SK-N-SH (cell line): Measurements from ENCODE around the gene KCNAB3. TPM values are rescaled to one million over a fixed set of nuclear protein-coding genes. Genes with fewer than 3 reads are reported as not detected.

Source experiments
- CTCF ChIA-PET: fragments of 300-600, 350-600 bp; formaldehyde crosslinking; extraction: SDS; loops from one replicate; lab custom pipeline; 2021; lab: Yijun Ruan, JAX
- POLR2A ChIA-PET: fragments of 350-600 bp; sonication (Branson Sonifier 250); formaldehyde crosslinking; extraction: SDS; loops from one replicate; lab custom pipeline; 2020; ENCODE audit warnings: antibody characterized with exemption, inconsistent platforms; lab: Yijun Ruan, JAX
- DNase-seq: peaks from one replicate; pipeline ENCODE4 v3.0.0; 2012
- H2AFZ ChIP-seq: fragments of 200-600 bp; sonication (generic); 2 replicates; pipeline ENCODE4 v1.8.1; 2016; ENCODE audit warnings: antibody characterized with exemption, mild to moderate bottlenecking, low read depth
- H3F3A ChIP-seq: fragments of 200-600 bp; sonication (generic); replicated peaks from 2 replicates; pipeline ENCODE3; 2016; ENCODE audit warnings: antibody characterized with exemption, mild to moderate bottlenecking; ENCODE audit not compliant: insufficient read depth
- H3K27ac ChIP-seq, 2 experiments: fragments of 200-500 bp in 1 of 2; fragments of 200-600 bp in 1 of 2; sonication (Bioruptor generic) in 1 of 2; sonication (generic), shearing (Covaris generic) in 1 of 2; 2 replicates each; pipeline versions ENCODE4 v1.5.1 to v1.6.1; 2014 to 2016; ENCODE audit warnings: low read depth in 2 of 2, inconsistent platforms in 1 of 2, low read length in 1 of 2, mild to moderate bottlenecking in 1 of 2, mixed read lengths in 1 of 2
- H3K27me3 ChIP-seq: fragments of 200-600 bp; sonication (generic), shearing (Covaris generic); 2 replicates; pipeline ENCODE4 v1.6.1; 2016; ENCODE audit warnings: mixed run types; ENCODE audit not compliant: insufficient read depth
- H3K36me3 ChIP-seq, 2 experiments: fragments of 200-500 bp in 1 of 2; fragments of 200-600 bp in 1 of 2; sonication (Bioruptor generic) in 1 of 2; sonication (generic) in 1 of 2; replicated peaks in 1 of 2; 2 replicates each; pipeline versions ENCODE3 to v1.5.1; 2014 to 2016; ENCODE audit warnings: low read length in 1 of 2, mild to moderate bottlenecking in 1 of 2; ENCODE audit not compliant: insufficient read depth in 2 of 2, control insufficient read depth in 1 of 2
- H3K4me1 ChIP-seq, 2 experiments: fragments of 200-500 bp in 1 of 2; fragments of 200-600 bp in 1 of 2; sonication (Bioruptor generic) in 1 of 2; sonication (generic), shearing (Covaris generic) in 1 of 2; 2 replicates each; pipeline versions ENCODE4 v1.5.1 to v1.6.1; 2014 to 2016; ENCODE audit warnings: low read depth in 1 of 2, low read length in 1 of 2, mixed run types in 1 of 2; ENCODE audit not compliant: insufficient read depth in 2 of 2, control insufficient read depth in 1 of 2
- H3K4me2 ChIP-seq: fragments of 200-600 bp; sonication (generic), shearing (Covaris generic); 2 replicates; pipeline ENCODE4 v1.6.1; 2017; ENCODE audit warnings: mixed run types
- H3K4me3 ChIP-seq, 2 experiments: fragments of 200-500 bp in 1 of 2; fragments of 200-600 bp in 1 of 2; sonication (Bioruptor generic) in 1 of 2; sonication (generic), shearing (Covaris generic) in 1 of 2; 2 replicates each; pipeline versions ENCODE4 v1.5.1 to v1.8.1; 2014 to 2016; ENCODE audit warnings: low read depth in 2 of 2, inconsistent platforms in 1 of 2, low read length in 1 of 2, mild to moderate bottlenecking in 1 of 2, mixed read lengths in 1 of 2, moderate library complexity in 1 of 2
- H3K79me2 ChIP-seq: fragments of 200-600 bp; sonication (generic); 2 replicates; pipeline ENCODE4 v1.8.1; 2017; ENCODE audit warnings: mild to moderate bottlenecking; ENCODE audit not compliant: insufficient read depth
- H3K9ac ChIP-seq: fragments of 200-600 bp; sonication (generic); 2 replicates; pipeline ENCODE4 v1.6.1; 2017; ENCODE audit warnings: mixed run types
- H3K9me2 ChIP-seq: fragments of 200-600 bp; sonication (generic); 2 replicates; pipeline ENCODE4 v1.6.1; 2017; ENCODE audit warnings: mixed run types
- H3K9me3 ChIP-seq: fragments of 200-600 bp; sonication (generic); 2 replicates; pipeline ENCODE4 v1.6.1; 2017; ENCODE audit warnings: mixed run types, mild to moderate bottlenecking, moderate library complexity
- H4K20me1 ChIP-seq: fragments of 200-600 bp; sonication (generic); 2 replicates; pipeline ENCODE4 v1.6.1; 2017; ENCODE audit warnings: mild to moderate bottlenecking, mixed run types; ENCODE audit not compliant: insufficient read depth
- CHD2 ChIP-seq: fragments of 150-350 bp; IDR thresholded peaks from 2 replicates; pipeline ENCODE4 v1.6.1; 2018; ENCODE audit warnings: low read length; ENCODE audit not compliant: partially characterized antibody
- ELF1 ChIP-seq: IDR thresholded peaks from 2 replicates; pipeline ENCODE4 v1.4.0; 2012
- EZH2phosphoT487 ChIP-seq: fragments of 200-600 bp; sonication (generic); IDR thresholded peaks from 2 replicates; pipeline ENCODE4 v1.6.1; 2017; ENCODE audit warnings: low read depth, mixed run types, mild to moderate bottlenecking, antibody characterized with exemption, moderate library complexity, borderline replicate concordance
- FOXJ3 ChIP-seq: sonication (generic); formaldehyde crosslinking; IDR thresholded peaks from 2 replicates; pipeline ENCODE4 v1.5.1; 2020; ENCODE audit warnings: mild to moderate bottlenecking, missing genetic modification reagents
- GATA2 ChIP-seq: sonication (generic); formaldehyde crosslinking; IDR thresholded peaks from 2 replicates; pipeline ENCODE4 v1.5.0; 2020; ENCODE audit warnings: mild to moderate bottlenecking, missing genetic modification reagents
- NRF1 ChIP-seq: IDR thresholded peaks from 2 replicates; pipeline ENCODE4 v1.6.1; 2012; ENCODE audit warnings: low read depth, mild to moderate bottlenecking, low read length
- POLR2AphosphoS5 ChIP-seq: IDR thresholded peaks from 2 replicates; pipeline ENCODE4 v1.6.1; 2012; ENCODE audit warnings: low read depth, low read length
- RAD21 ChIP-seq: IDR thresholded peaks from 2 replicates; pipeline ENCODE4 v1.6.1; 2012; ENCODE audit warnings: mild to moderate bottlenecking, low read length
- RCOR1 ChIP-seq: fragments of 150-350 bp; IDR thresholded peaks from 2 replicates; pipeline ENCODE4 v1.6.1; 2017; ENCODE audit warnings: antibody characterized with exemption, low read length
- REST ChIP-seq: IDR thresholded peaks from 2 replicates; pipeline ENCODE4 v1.6.1; 2012; ENCODE audit warnings: mild to moderate bottlenecking, low read depth, low read length, moderate library complexity
- SIN3A ChIP-seq: IDR thresholded peaks from 2 replicates; pipeline ENCODE4 v1.6.1; 2012; ENCODE audit warnings: low read depth, mild to moderate bottlenecking, low read length, moderate library complexity, borderline replicate concordance
- SMC3 ChIP-seq: IDR thresholded peaks from 2 replicates; pipeline ENCODE4 v1.6.1; 2012; ENCODE audit warnings: low read depth, low read length, improper control_type of control experiment
- TEAD4 ChIP-seq: IDR thresholded peaks from 2 replicates; pipeline ENCODE4 v1.4.0; 2012; ENCODE audit warnings: mild to moderate bottlenecking, borderline replicate concordance; ENCODE audit not compliant: insufficient read depth
- YY1 ChIP-seq: IDR thresholded peaks from 2 replicates; pipeline ENCODE4 v1.4.0; 2012; ENCODE audit warnings: low read depth, mild to moderate bottlenecking
- WGBS: methylation state at CpG from one replicate; pipeline ENCODE4 v1.1.6; 2017; ENCODE audit warnings: low lambda C conversion rate; 5-methylcytosine and 5-hydroxymethylcytosine counted together
- polyA plus RNA-seq, 3 experiments: library from polyadenylated mRNA; depleted of rRNA; stranded (reverse); fragments of >200 nt; gene quantifications; 2 replicates each; pipeline ENCODE4 v1.2.3, GENCODE V29; 2012
- TF ChIP-seq, protein P1 (sequence below): IDR thresholded peaks from 2 replicates; pipeline ENCODE4 v1.4.0; 2012; ENCODE audit warnings: low read depth

KCNAB3 gene
- polyA plus RNA-seq, 1 of the 3 experiments (the other 2 are of a cell fraction): 4.4 TPM

DNA sequence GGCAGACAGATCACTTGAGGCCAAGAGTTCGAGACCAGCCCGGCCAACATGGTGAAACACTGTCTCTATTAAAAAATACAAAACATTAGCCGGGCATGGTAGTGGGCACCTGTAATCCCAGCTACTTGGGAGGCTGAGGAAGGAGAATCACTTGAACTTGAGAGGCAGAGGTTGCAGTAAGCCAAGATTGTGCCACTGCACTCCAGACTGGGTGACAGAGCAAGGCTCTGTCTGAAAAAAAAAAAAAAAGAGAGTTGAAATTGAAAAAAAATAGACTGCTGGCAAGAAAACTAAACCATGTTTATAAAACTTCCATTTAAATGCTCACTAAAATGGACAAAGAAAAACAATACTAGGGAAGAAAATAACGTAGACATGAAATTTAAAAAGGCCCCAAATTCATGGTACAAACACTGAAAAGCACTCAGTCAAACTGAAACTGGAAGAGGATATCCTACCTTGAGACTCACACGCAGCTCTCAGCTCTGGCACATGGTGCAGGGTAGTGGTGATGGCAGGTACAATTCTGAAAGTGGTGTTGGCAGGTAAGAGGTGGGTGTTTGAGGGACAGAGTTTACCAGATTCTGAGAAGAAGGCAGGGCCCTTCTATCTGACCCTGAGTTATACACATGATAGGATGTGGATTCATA lies 21.6 kb upstream of the KCNAB3 start:
- no peak for TF ChIP-seq REST
- TF ChIP-seq EZH2phosphoT487: no peak
- no peak for TF ChIP-seq RCOR1
- no peak for TF ChIP-seq RAD21
- no peak for TF ChIP-seq CHD2
- TF ChIP-seq SIN3A: no peak
- TF ChIP-seq YY1: no peak
- no peak for TF ChIP-seq POLR2AphosphoS5
- no peak for TF ChIP-seq TEAD4
- TF ChIP-seq GATA2 (CRISPR knock-in tag): no peak
- TF ChIP-seq SMC3: no peak
- H3K27me3 ChIP-seq: no peaks in the 10 kb centered on the region
- WGBS: 84% methylated on average over 5 of the region's 5 CpGs
- no peak overlapping the region for H3K4me2 ChIP-seq
- H3K4me3 ChIP-seq: no peak overlapping the region
- no peaks in the 10 kb centered on the region for H3K4me1 ChIP-seq
- peaks cover 5% of the 10 kb centered on the region for H3F3A ChIP-seq
- no peaks in the 10 kb centered on the region for H4K20me1 ChIP-seq
- no peaks in the 10 kb centered on the region for H3K9me2 ChIP-seq
- H3K36me3 ChIP-seq: peaks cover 8 to 30% of the 10 kb centered on the region in 2 experiments
- CTCF ChIA-PET: interaction anchor here (1.0 to 2.0 kb wide), 4 partner anchors 10 to 90 kb away, joined by 3 to 6 read pairs (median 5); no protein-coding TSS in a partner anchor
- no peak overlapping the region for H2AFZ ChIP-seq
- H3K9ac ChIP-seq: no peak overlapping the region
- no peaks in the 10 kb centered on the region for H3K9me3 ChIP-seq
- H3K79me2 ChIP-seq: no peaks in the 10 kb centered on the region
- no peak overlapping the region for H3K27ac ChIP-seq
- POLR2A ChIA-PET: no interaction called here
- no peak for DNase-seq

- no peak overlapping the region for H3K4me2 ChIP-seq
- POLR2A ChIA-PET: no interaction called here
- H3K9ac ChIP-seq: no peak overlapping the region
- H4K20me1 ChIP-seq: no peaks in the 10 kb centered on the region
- no peak for DNase-seq
- no peaks in the 10 kb centered on the region for H3K27me3 ChIP-seq
- no peaks in the 10 kb centered on the region for H3K9me3 ChIP-seq
- H3K79me2 ChIP-seq: no peaks in the 10 kb centered on the region
- TF ChIP-seq NRF1 (no peak), FOXJ3 (no peak), ELF1 (no peak)
- TF ChIP-seq, protein P1, sequence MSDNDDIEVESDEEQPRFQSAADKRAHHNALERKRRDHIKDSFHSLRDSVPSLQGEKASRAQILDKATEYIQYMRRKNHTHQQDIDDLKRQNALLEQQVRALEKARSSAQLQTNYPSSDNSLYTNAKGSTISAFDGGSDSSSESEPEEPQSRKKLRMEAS: no peak
- no peaks in the 10 kb centered on the region for H3K9me2 ChIP-seq
- H3K4me1 ChIP-seq: no peaks in the 10 kb centered on the region
- no peaks in the 10 kb centered on the region for H3F3A ChIP-seq
- CTCF ChIA-PET: interaction anchor here (0.8 to 1.8 kb wide), 2 partner anchors 10 to 116 kb away, joined by 3 to 4 read pairs; no protein-coding TSS in a partner anchor
- 84% methylated on average over 3 of the region's 3 CpGs for WGBS
- no peak overlapping the region for H3K4me3 ChIP-seq
- H2AFZ ChIP-seq: no peak overlapping the region
- no peak overlapping the region for H3K27ac ChIP-seq
- peaks cover 12 to 37% of the 10 kb centered on the region in 2 experiments for H3K36me3 ChIP-seq
These were observed 20.9 kb upstream of the KCNAB3 start for GRCh38 chr17:7950578-7950977.
